Liver (tissue), 9 donors: ENCODE measurements around the gene VIPR2. TPM values are rescaled to one million over a fixed set of nuclear protein-coding genes. Genes with fewer than 3 reads are reported as not detected.
"Not testable (repeated sequence)": the region's sequence is repeated elsewhere in the genome, so short reads cannot be mapped to it uniquely, and the experiment has no call there.

Experiments used
- DNase-seq: peaks from one replicate; pipeline ENCODE4 v3.0.0-alpha.2; 2017; ENCODE audit warnings: low spot score
- H3K27ac ChIP-seq, 2 donors: one replicate each; pipeline ENCODE4 v1.7.0; 2013; ENCODE audit warnings: inconsistent platforms in 2 of 2, low read length in 2 of 2, control low read depth in 1 of 2, low read depth in 1 of 2, mild to moderate bottlenecking in 1 of 2
- H3K27me3 ChIP-seq, 4 donors: one replicate each; pipeline versions ENCODE4 v1.6.1 to v1.7.0; 2013; ENCODE audit warnings: low read length in 3 of 4, inconsistent platforms in 1 of 4, mild to moderate bottlenecking in 1 of 4, moderate library complexity in 1 of 4; ENCODE audit not compliant: control insufficient read depth in 4 of 4, insufficient read depth in 4 of 4
- H3K36me3 ChIP-seq, 4 donors: one replicate each; pipeline versions ENCODE4 v1.6.1 to v1.7.0; 2013; ENCODE audit warnings: low read length in 3 of 4, mild to moderate bottlenecking in 3 of 4, low read depth in 1 of 4, moderate library complexity in 1 of 4; ENCODE audit not compliant: control insufficient read depth in 4 of 4, insufficient read depth in 3 of 4
- H3K4me1 ChIP-seq, 4 donors: one replicate each; pipeline versions ENCODE4 v1.6.1 to v1.7.0; 2013; ENCODE audit warnings: low read length in 3 of 4, mild to moderate bottlenecking in 3 of 4, moderate library complexity in 1 of 4; ENCODE audit not compliant: control insufficient read depth in 4 of 4, insufficient read depth in 4 of 4
- H3K4me3 ChIP-seq, 3 donors: one replicate each; pipeline versions ENCODE4 v1.6.1 to v1.7.0; 2013; ENCODE audit warnings: low read length in 3 of 3, control low read depth in 1 of 3, low read depth in 1 of 3, mild to moderate bottlenecking in 1 of 3
- H3K9ac ChIP-seq, 2 donors: one replicate each; pipeline ENCODE4 v1.7.0; 2013; ENCODE audit warnings: low read length in 2 of 2, mild to moderate bottlenecking in 2 of 2, moderate library complexity in 2 of 2, control low read depth in 1 of 2, low read depth in 1 of 2
- H3K9me3 ChIP-seq, 4 donors: one replicate each; pipeline versions ENCODE4 v1.6.1 to v1.7.0; 2013; ENCODE audit warnings: low read length in 3 of 4; ENCODE audit not compliant: control insufficient read depth in 4 of 4
- EGR1 ChIP-seq, 2 donors: IDR thresholded peaks; 2 replicates each; pipeline ENCODE4 v1.6.1; 2016 to 2018; ENCODE audit warnings: antibody characterized with exemption in 2 of 2, low read depth in 2 of 2
- FOXA1 ChIP-seq: IDR thresholded peaks from 2 replicates; pipeline ENCODE4 v1.6.1; 2016; ENCODE audit warnings: antibody characterized with exemption
- FOXA2 ChIP-seq: IDR thresholded peaks from 2 replicates; pipeline ENCODE4 v1.6.1; 2016; ENCODE audit warnings: antibody characterized with exemption
- HNF4A ChIP-seq, 2 donors: conservative IDR thresholded peaks; 2 replicates each; pipeline ENCODE4 v1.6.1; 2016; ENCODE audit warnings: antibody characterized with exemption in 2 of 2, mild to moderate bottlenecking in 2 of 2
- HNF4G ChIP-seq: IDR thresholded peaks from 2 replicates; pipeline ENCODE4 v1.6.1; 2016; ENCODE audit warnings: antibody characterized with exemption
- JUND ChIP-seq, 2 donors: IDR thresholded peaks; 2 replicates each; pipeline ENCODE4 v1.6.1; 2016; ENCODE audit warnings: antibody characterized with exemption in 2 of 2
- NR2F2 ChIP-seq: IDR thresholded peaks from 2 replicates; pipeline ENCODE4 v1.6.1; 2016; ENCODE audit warnings: antibody characterized with exemption
- RAD21 ChIP-seq, 2 donors: IDR thresholded peaks; 2 replicates each; pipeline ENCODE4 v1.6.1; 2016; ENCODE audit warnings: antibody characterized with exemption in 2 of 2, mild to moderate bottlenecking in 2 of 2
- RXRA ChIP-seq, 2 donors: IDR thresholded peaks; 2 replicates each; pipeline ENCODE4 v1.6.1; 2017 to 2018; ENCODE audit warnings: antibody characterized with exemption in 2 of 2, mild to moderate bottlenecking in 1 of 2
- SP1 ChIP-seq: IDR thresholded peaks from 2 replicates; pipeline ENCODE4 v1.6.1; 2018; ENCODE audit warnings: antibody characterized with exemption, mild to moderate bottlenecking
- TAF1 ChIP-seq: conservative IDR thresholded peaks from 2 replicates; pipeline ENCODE4 v1.6.1; 2016; ENCODE audit warnings: antibody characterized with exemption, mild to moderate bottlenecking
- YY1 ChIP-seq: IDR thresholded peaks from 2 replicates; pipeline ENCODE4 v1.6.1; 2016; ENCODE audit warnings: antibody characterized with exemption, mild to moderate bottlenecking
- WGBS: extraction: QIAGEN DNeasy Blood & Tissue Kit; methylation state at CpG from one replicate; pipeline ENCODE4 v1.1.7; 2013; 5-methylcytosine and 5-hydroxymethylcytosine counted together
- polyA plus RNA-seq, 2 donors: library from polyadenylated mRNA; stranded (reverse) in 1 of 2; unstranded in 1 of 2; fragments of 200-250 nt in 1 of 2; fragments of >200 nt in 1 of 2; fragmentation: Nextera tagmentation in 1 of 2; extraction: Ambion mirVana in 1 of 2; gene quantifications; one replicate each; pipeline versions ENCODE4 v1.2.1 to v1.2.3, GENCODE V29; 2013 to 2015
- total RNA-seq, 2 donors: library from RNA; depleted of rRNA; stranded (reverse); fragments of >200 nt; gene quantifications; one replicate each; pipeline ENCODE4 v1.2.3, GENCODE V29; 2014
- TF ChIP-seq, protein P1 (sequence below): IDR thresholded peaks from 2 replicates; pipeline ENCODE4 v1.6.1; 2016; ENCODE audit warnings: antibody characterized with exemption
- TF ChIP-seq, protein P2 (sequence below): IDR thresholded peaks from 2 replicates; pipeline ENCODE4 v1.6.1; 2016; ENCODE audit warnings: antibody characterized with exemption
- TF ChIP-seq, protein P3 (sequence below): IDR thresholded peaks from 2 replicates; pipeline ENCODE4 v1.6.1; 2016; ENCODE audit warnings: antibody characterized with exemption
- TF ChIP-seq, protein P4 (sequence below): fragments of 150-350 bp; IDR thresholded peaks from 2 replicates; pipeline ENCODE4 v1.5.1; 2017; ENCODE audit warnings: improper control_type of control experiment, low read depth, low read length; ENCODE audit not compliant: missing input control
- donor health status: healthy.
- donor health status: healthy.
- donor health status: healthy.
- donor health status: healthy.
- donor health status: healthy.

VIPR2 gene
- total and polyA plus RNA-seq, 4 donors: 0.05 to 0.17 (median 0.10) TPM; not detected in 1

DNA sequence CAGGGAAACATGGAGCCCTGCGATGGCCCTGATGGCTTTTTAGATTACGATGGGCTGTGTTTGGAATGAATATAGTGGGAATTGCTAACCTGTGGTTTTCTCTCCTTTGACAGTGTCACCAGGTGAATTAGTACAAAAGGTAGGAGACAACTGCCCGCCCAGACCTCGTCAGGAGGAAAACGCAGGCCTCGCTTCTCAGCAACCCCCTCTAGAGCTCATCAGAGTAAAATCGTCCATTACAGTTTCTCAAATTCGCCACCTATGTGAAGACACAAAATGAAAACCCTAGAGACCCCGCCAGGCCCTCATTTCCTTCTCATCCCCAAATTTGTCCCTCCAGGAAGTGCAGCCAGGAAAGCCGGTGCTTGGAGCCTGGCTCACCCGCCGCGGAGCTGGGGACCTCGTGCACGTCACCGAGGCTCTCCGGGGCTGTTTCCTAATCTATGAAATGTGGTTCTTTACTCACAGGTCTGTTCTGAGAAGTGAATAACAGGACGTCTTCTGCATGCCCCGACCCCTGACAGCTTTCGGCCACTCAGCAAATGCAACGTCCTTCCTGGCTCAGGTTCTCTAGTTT lies 143.7 kb downstream of the VIPR2 start:
- no peaks in the 10 kb centered on the region for H3K9me3 ChIP-seq
- DNase-seq: no peak
- no peak overlapping the region for H3K9ac ChIP-seq
- no peak overlapping the region for H3K27ac ChIP-seq
- no peaks in the 10 kb centered on the region for H3K36me3 ChIP-seq
- peaks cover 0 to 3% (median under 1%) of the 10 kb centered on the region in 4 donors for H3K27me3 ChIP-seq
- TF ChIP-seq, protein P1, sequence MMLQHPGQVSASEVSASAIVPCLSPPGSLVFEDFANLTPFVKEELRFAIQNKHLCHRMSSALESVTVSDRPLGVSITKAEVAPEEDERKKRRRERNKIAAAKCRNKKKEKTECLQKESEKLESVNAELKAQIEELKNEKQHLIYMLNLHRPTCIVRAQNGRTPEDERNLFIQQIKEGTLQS: no peak
- TF ChIP-seq, protein P2, sequence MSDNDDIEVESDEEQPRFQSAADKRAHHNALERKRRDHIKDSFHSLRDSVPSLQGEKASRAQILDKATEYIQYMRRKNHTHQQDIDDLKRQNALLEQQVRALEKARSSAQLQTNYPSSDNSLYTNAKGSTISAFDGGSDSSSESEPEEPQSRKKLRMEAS: no peak
- TF ChIP-seq YY1 (no peak), RAD21 (IDR thresholded peaks at IDR 0.05) (no peak), FOXA2 (no peak), EGR1 (IDR thresholded peaks at IDR 0.05; ENCODE audit: low read depth in 2 of 2) (no peak), SP1 (no peak), TAF1 (no peak)
- TF ChIP-seq, protein P3, sequence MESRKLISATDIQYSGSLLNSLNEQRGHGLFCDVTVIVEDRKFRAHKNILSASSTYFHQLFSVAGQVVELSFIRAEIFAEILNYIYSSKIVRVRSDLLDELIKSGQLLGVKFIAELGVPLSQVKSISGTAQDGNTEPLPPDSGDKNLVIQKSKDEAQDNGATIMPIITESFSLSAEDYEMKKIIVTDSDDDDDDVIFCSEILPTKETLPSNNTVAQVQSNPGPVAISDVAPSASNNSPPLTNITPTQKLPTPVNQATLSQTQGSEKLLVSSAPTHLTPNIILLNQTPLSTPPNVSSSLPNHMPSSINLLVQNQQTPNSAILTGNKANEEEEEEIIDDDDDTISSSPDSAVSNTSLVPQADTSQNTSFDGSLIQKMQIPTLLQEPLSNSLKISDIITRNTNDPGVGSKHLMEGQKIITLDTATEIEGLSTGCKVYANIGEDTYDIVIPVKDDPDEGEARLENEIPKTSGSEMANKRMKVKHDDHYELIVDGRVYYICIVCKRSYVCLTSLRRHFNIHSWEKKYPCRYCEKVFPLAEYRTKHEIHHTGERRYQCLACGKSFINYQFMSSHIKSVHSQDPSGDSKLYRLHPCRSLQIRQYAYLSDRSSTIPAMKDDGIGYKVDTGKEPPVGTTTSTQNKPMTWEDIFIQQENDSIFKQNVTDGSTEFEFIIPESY: no peak
- H3K4me1 ChIP-seq: no peaks in the 10 kb centered on the region
- WGBS: 71% methylated on average over 21 of the region's 21 CpGs
- H3K4me3 ChIP-seq: no peak overlapping the region

DNA sequence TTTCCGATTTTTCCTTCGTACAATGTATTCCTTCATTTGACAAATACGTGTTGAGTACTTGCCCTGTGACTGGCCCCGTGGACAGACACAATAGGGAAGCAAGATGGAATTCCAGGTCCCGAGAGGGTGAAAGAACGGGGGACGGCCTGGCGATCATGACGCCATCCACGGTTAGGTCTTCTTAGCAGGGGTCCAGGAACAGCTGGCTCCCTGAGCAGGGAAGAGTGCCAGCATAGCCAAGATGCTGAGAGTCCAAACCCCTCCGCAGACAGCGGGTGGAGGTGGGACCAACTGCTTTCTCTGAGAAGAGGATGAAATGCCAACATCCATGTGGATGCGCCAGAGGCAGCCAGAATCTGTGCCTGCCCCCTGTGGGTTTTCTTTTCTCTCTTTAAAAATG lies 144.6 kb downstream of the VIPR2 start:
- H3K4me1 ChIP-seq: no peaks in the 10 kb centered on the region
- DNase-seq: no peak
- H3K9me3 ChIP-seq: no peaks in the 10 kb centered on the region
- peaks cover 0 to 3% (median 0%) of the 10 kb centered on the region in 4 donors for H3K27me3 ChIP-seq
- H3K4me3 ChIP-seq: no peak overlapping the region
- WGBS: 83% methylated on average over 13 of the region's 13 CpGs
- TF ChIP-seq, protein P4, sequence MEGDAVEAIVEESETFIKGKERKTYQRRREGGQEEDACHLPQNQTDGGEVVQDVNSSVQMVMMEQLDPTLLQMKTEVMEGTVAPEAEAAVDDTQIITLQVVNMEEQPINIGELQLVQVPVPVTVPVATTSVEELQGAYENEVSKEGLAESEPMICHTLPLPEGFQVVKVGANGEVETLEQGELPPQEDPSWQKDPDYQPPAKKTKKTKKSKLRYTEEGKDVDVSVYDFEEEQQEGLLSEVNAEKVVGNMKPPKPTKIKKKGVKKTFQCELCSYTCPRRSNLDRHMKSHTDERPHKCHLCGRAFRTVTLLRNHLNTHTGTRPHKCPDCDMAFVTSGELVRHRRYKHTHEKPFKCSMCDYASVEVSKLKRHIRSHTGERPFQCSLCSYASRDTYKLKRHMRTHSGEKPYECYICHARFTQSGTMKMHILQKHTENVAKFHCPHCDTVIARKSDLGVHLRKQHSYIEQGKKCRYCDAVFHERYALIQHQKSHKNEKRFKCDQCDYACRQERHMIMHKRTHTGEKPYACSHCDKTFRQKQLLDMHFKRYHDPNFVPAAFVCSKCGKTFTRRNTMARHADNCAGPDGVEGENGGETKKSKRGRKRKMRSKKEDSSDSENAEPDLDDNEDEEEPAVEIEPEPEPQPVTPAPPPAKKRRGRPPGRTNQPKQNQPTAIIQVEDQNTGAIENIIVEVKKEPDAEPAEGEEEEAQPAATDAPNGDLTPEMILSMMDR: no peak
- TF ChIP-seq YY1: no peak
- no peak for TF ChIP-seq TAF1
- TF ChIP-seq NR2F2: no peak
- no peak for TF ChIP-seq FOXA1
- TF ChIP-seq HNF4G: no peak
- no peak for TF ChIP-seq RAD21 (IDR thresholded peaks at IDR 0.05)
- TF ChIP-seq HNF4A (conservative IDR thresholded peaks at IDR 0.05): no peak
- TF ChIP-seq RXRA (IDR thresholded peaks at IDR 0.05): no peak
- TF ChIP-seq JUND (IDR thresholded peaks at IDR 0.05): no peak
- no peaks in the 10 kb centered on the region for H3K36me3 ChIP-seq
- no peak overlapping the region for H3K27ac ChIP-seq
- H3K9ac ChIP-seq: no peak overlapping the region

DNA sequence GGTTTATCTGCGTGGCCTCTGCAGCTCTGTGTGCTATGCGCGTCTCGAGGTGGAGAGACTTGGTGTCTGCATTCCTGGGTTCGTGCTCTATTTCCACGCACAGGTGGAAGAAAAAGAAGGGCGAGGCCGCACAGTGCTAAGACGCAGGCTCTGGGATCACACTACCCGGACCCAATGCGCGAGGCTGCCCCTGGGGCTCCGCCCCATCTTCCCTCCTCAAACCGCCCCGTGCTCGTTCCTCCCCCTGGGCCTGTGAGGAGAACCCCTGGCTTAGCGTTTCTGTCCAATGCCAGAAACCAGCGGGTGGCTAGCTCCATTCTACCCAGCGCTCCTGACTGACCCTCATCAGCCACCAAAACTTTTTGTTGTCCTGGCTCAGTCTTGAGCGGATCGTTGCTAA lies 145.2 kb downstream of the VIPR2 start:
- no peak for TF ChIP-seq EGR1 (IDR thresholded peaks at IDR 0.05; ENCODE audit: low read depth in 2 of 2)
- no peak for TF ChIP-seq NR2F2
- no peak for TF ChIP-seq RXRA (IDR thresholded peaks at IDR 0.05)
- Histone ChIP-seq H3K27ac (no peak overlapping the region), H3K4me3 (no peak overlapping the region), H3K36me3 (no peaks in the 10 kb centered on the region), H3K9me3 (peaks cover 0 to 5% (median 2%) of the 10 kb centered on the region in 4 donors), H3K9ac (no peak overlapping the region), H3K27me3 (peaks cover 0 to 3% (median 0%) of the 10 kb centered on the region in 4 donors), H3K4me1 (no peaks in the 10 kb centered on the region)
- 87% methylated on average over 21 of the region's 21 CpGs for WGBS
- no peak for DNase-seq

DNA sequence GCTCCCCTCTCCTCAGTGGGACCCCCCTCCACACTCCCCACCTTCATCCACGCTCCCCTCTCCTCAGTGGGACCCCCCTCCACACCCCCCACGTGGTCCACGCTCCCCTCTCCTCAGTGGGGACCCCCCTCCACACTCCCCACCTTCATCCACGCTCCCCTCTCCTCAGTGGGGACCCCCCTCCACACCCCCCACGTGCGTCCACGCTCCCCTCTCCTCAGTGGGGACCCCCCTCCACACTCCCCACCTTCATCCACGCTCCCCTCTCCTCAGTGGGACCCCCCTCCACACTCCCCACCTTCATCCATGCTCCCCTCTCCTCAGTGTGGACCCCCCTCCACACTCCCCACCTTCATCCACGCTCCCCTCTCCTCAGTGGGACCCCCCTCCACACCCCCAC lies 146.4 kb downstream of the VIPR2 start:
- not testable (repeated sequence) for H3K9me3 ChIP-seq, DNase-seq, H3K27ac ChIP-seq, H3K4me3 ChIP-seq, H3K9ac ChIP-seq, H3K4me1 ChIP-seq, H3K27me3 ChIP-seq, H3K36me3 ChIP-seq
- WGBS: 80% methylated on average over 7 of the region's 9 CpGs
